Lower leg skin (tissue), 3 donors: ENCODE results near the gene AHCYL2.

Experiments used
- CTCF ChIP-seq, 3 donors: fragments of 450-650 bp; IDR thresholded peaks; one replicate each; pipeline ENCODE4 v1.5.1; 2016; ENCODE audit warnings: antibody characterized with exemption in 3 of 3, mild to moderate bottlenecking in 3 of 3, moderate library complexity in 2 of 3
- POLR2A ChIP-seq, 2 donors: fragments of 450-650 bp; IDR thresholded peaks; one replicate each; pipeline ENCODE4 v1.6.1; 2016 to 2017; ENCODE audit warnings: antibody characterized with exemption in 2 of 2, mild to moderate bottlenecking in 1 of 2, moderate library complexity in 1 of 2

GRCh38 chr7:129186749-129187260 is 38.0 kb upstream of the AHCYL2 start:
- TF ChIP-seq POLR2A (IDR thresholded peaks at IDR 0.05) (no peak), CTCF (IDR thresholded peaks at IDR 0.05) (no peak)
